ENCODE results near the gene TCP11.

Gene TCP11

DNA sequence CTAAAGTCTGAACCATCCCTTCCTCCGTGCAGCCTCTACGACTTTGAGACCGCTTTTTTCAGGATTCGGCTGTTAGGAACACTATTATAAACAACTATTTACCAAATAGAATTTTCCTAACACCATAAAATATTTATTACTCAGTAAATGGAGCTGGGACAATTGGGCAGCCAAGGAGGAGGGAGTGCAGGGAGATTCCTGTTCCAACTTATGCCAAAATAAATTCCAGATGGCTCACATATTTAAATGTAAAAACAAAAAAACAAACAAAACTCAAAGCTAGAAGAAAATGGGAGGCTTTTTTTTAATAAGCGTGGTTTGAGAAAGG lies 48.1 kb downstream of the TCP11 start:
- Histone ChIP-seq H3K36me3 (peaks cover 49% of the 10 kb centered on the region), H3K27ac (no peak overlapping the region), H3K9me3 (no peaks in the 10 kb centered on the region), H3K4me1 (ENCODE audit: control insufficient read depth in 1 of 2, insufficient read depth in 1 of 2, low read depth in 1 of 2, low read length in 1 of 2) (no peaks in the 10 kb centered on the region), H3K4me3 (ENCODE audit: low read depth in 1 of 2, low read length in 1 of 2) (no peak overlapping the region), H3K27me3 (no peaks in the 10 kb centered on the region)
- TF ChIP-seq, protein P1, sequence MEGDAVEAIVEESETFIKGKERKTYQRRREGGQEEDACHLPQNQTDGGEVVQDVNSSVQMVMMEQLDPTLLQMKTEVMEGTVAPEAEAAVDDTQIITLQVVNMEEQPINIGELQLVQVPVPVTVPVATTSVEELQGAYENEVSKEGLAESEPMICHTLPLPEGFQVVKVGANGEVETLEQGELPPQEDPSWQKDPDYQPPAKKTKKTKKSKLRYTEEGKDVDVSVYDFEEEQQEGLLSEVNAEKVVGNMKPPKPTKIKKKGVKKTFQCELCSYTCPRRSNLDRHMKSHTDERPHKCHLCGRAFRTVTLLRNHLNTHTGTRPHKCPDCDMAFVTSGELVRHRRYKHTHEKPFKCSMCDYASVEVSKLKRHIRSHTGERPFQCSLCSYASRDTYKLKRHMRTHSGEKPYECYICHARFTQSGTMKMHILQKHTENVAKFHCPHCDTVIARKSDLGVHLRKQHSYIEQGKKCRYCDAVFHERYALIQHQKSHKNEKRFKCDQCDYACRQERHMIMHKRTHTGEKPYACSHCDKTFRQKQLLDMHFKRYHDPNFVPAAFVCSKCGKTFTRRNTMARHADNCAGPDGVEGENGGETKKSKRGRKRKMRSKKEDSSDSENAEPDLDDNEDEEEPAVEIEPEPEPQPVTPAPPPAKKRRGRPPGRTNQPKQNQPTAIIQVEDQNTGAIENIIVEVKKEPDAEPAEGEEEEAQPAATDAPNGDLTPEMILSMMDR (IDR thresholded peaks at IDR 0.05) = no peak

DNA sequence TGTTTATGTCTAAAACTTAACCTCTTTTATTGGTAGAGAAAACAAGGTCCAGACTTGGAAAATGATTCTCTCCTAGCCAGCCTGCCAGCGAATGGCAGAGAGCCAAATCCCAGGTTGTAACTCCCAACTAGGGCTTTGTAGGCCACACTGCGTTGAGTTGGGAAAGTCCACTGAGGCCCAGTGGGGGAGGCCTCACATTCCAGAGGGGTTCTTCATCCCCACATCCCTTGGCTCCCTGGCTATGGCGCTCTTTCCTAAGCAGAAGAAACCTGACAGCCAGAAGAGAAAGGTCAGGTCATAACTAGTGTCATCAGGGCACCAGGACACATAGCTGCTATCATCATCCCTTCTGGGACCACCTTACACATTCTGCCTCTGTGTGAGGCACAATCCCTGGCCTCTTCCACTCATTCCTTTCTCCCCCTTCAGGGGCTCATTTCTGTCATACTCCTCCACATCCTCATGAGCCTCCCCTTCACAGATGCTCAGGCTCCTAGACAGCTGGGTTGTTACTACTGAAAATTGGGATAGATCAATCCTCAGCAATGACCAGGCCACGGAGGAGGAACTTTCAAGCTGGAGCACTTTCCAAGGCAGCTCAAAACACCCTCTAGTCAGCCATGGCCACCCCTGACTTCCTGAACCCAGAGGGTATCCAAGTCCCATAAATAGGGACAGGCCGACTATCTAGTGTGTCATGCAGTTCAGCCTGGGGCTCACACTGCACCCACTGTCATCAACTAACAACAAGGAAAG lies 48.6 kb downstream of the TCP11 start:
- no peak overlapping the region for H3K4me3 ChIP-seq (ENCODE audit: low read depth in 1 of 2, low read length in 1 of 2)
- no peaks in the 10 kb centered on the region for H3K9me3 ChIP-seq
- H3K27ac ChIP-seq = no peak overlapping the region
- H3K4me1 ChIP-seq (ENCODE audit: control insufficient read depth in 1 of 2, insufficient read depth in 1 of 2, low read depth in 1 of 2, low read length in 1 of 2) = no peaks in the 10 kb centered on the region
- peaks cover 54% of the 10 kb centered on the region for H3K36me3 ChIP-seq
- TF ChIP-seq, protein P1 (IDR thresholded peaks at IDR 0.05) = no peak
- H3K27me3 ChIP-seq = no peaks in the 10 kb centered on the region

DNA sequence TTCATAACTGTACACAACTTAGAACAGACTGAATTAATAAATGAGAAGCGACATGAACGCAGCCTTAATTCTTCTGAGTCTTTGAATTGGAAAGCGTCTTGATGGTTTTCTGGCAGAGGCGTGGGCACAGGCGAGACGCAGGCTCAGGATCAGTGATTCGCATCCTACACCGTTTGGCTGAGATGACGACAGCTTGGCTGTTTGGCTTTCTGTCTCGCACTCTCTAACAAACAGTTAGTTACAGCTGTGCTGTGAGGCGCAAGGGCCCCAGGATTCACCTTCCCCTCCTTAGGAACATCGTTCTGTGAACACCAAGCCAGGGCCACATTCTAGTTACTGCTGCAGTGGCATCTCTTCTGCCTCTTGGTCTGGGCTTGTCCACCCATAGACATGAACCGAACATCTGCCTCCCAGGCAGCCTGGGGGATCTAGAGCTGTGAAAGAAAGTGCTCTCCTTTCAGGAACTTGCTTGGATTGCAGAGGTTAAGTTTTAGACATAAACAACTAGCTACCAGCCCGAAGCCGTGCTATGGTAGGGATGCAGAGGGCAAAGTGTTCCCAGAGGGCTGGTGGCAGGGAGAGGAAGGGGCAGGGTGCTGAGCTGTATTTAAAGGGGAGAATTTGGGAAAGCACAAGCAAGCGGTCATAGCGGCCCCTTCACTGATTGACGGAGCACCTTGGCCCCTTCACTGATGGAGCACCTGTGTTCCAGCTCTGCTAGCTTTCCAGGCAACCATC lies 49.6 kb downstream of the TCP11 start:
- no peak overlapping the region for H3K27ac ChIP-seq
- H3K27me3 ChIP-seq = no peaks in the 10 kb centered on the region
- H3K4me1 ChIP-seq (ENCODE audit: control insufficient read depth in 1 of 2, insufficient read depth in 1 of 2, low read depth in 1 of 2, low read length in 1 of 2) = no peaks in the 10 kb centered on the region
- no peak overlapping the region for H3K4me3 ChIP-seq (ENCODE audit: low read depth in 1 of 2, low read length in 1 of 2)
- H3K36me3 ChIP-seq = peaks cover 64% of the 10 kb centered on the region
- no peaks in the 10 kb centered on the region for H3K9me3 ChIP-seq
- TF ChIP-seq, protein P1 (IDR thresholded peaks at IDR 0.05) = no peak

DNA sequence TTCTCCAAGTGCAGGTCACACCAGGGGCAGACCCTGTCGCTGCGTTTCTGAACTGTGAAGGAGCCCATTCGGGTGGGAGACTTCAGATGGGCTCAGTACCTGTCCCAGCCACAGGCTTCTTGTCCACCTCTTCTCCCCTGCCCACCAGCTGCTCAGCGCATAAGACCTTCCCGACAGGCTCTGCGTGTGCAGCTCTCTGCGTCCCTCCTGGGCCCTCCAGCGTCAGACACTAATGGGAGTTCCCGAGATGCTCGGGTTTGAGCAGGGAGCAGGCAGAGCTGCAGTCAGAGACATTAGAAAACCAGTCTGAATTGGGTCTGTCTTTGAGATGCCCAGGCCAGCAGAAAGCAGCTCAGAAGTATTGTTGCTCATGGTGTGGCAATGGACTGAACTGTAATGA lies 50.4 kb downstream of the TCP11 start:
- Histone ChIP-seq H3K36me3 (peaks cover 72% of the 10 kb centered on the region), H3K9me3 (no peaks in the 10 kb centered on the region), H3K4me1 (ENCODE audit: control insufficient read depth in 1 of 2, insufficient read depth in 1 of 2, low read depth in 1 of 2, low read length in 1 of 2) (no peaks in the 10 kb centered on the region), H3K27me3 (no peaks in the 10 kb centered on the region), H3K4me3 (ENCODE audit: low read depth in 1 of 2, low read length in 1 of 2) (no peak overlapping the region), H3K27ac (no peak overlapping the region)
- TF ChIP-seq, protein P1 (IDR thresholded peaks at IDR 0.05) = no peak

DNA sequence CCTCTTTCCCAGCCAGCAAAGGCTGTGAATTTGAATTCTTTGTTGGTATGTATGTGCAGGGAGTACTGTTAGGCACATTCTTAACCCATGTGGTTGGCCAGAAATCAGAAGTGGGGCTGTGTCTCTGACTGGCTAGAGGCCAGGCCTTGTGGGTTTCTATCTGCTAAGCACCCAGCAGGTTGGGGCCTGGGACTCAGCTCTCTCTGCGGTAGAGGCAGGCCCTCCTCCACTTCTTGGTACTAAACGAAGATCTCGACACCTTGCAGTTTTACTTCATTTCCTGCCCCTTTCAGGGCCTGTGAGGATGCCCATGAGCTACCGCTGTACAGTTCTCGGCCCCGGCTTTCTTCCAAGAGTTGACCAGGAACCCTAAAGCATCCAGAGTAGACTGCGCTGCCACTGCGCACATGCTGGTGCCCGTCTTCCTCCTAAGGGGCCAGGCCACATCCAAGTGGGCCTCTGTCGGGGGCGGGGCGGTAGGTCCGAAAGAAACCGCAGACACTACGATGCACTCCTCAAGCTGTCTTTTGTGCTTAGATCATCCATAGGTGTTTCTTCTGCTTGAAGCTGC lies 51.1 kb downstream of the TCP11 start:
- H3K27me3 ChIP-seq = no peaks in the 10 kb centered on the region
- TF ChIP-seq, protein P1 (IDR thresholded peaks at IDR 0.05) = no peak
- no peak overlapping the region for H3K4me3 ChIP-seq (ENCODE audit: low read depth in 1 of 2, low read length in 1 of 2)
- H3K9me3 ChIP-seq = no peaks in the 10 kb centered on the region
- no peaks in the 10 kb centered on the region for H3K4me1 ChIP-seq (ENCODE audit: control insufficient read depth in 1 of 2, insufficient read depth in 1 of 2, low read depth in 1 of 2, low read length in 1 of 2)
- H3K27ac ChIP-seq = no peak overlapping the region
- peaks cover 79% of the 10 kb centered on the region for H3K36me3 ChIP-seq

All from neutrophil (primary cell).